Heart left ventricle (tissue), 16 donors: Measurements from ENCODE around the gene GHR. TPM values are rescaled to one million over a fixed set of nuclear protein-coding genes. Genes with fewer than 3 reads are reported as not detected.

Experiments used
- ATAC-seq, 4 donors: fragments of 200-7000 bp; cut with Tn5 transposase; one replicate each; pipeline ENCODE4 v1.9.1; 2020 to 2022; ENCODE audit warnings: moderate library complexity in 4 of 4, mild to moderate bottlenecking in 3 of 4, moderate number of reproducible peaks in 1 of 4
- DNase-seq, 5 donors: peaks; one replicate each; pipeline ENCODE4 v3.0.0-alpha.2; 2020
- H3K27ac ChIP-seq, 12 donors: fragments of 200-600 bp; sonication (generic) in 4 of 12; one replicate each; pipeline versions ENCODE4 v1.5.0 to v1.8.0; 2016 to 2022; ENCODE audit warnings: mild to moderate bottlenecking in 2 of 12
- H3K27me3 ChIP-seq, 9 donors: fragments of 200-600 bp; sonication (generic) in 2 of 9; one replicate each; pipeline versions ENCODE4 v1.5.1 to v1.8.0; 2016 to 2022; ENCODE audit warnings: mild to moderate bottlenecking in 3 of 9
- H3K36me3 ChIP-seq, 9 donors: fragments of 200-600 bp; sonication (generic) in 2 of 9; one replicate each; pipeline versions ENCODE4 v1.5.0 to v1.8.0; 2018 to 2022; ENCODE audit warnings: mild to moderate bottlenecking in 2 of 9
- H3K4me1 ChIP-seq, 12 donors: fragments of 200-600 bp; sonication (generic) in 4 of 12; one replicate each; pipeline versions ENCODE4 v1.5.0 to v1.8.0; 2016 to 2022; ENCODE audit warnings: mild to moderate bottlenecking in 3 of 12
- H3K4me3 ChIP-seq, 12 donors: fragments of 200-600 bp; sonication (generic) in 4 of 12; one replicate each; pipeline versions ENCODE4 v1.5.0 to v1.8.0; 2017 to 2022; ENCODE audit warnings: mild to moderate bottlenecking in 9 of 12, moderate library complexity in 4 of 12
- H3K9me3 ChIP-seq, 12 donors: fragments of 200-600 bp; sonication (generic) in 4 of 12; one replicate each; pipeline versions ENCODE4 v1.5.0 to v1.8.0; 2016 to 2022; ENCODE audit warnings: mild to moderate bottlenecking in 1 of 12
- CTCF ChIP-seq, 12 donors: fragments of 200-600 bp; sonication (generic) in 4 of 12; IDR thresholded peaks; one replicate each; pipeline versions ENCODE4 v1.5.0 to v1.8.0; 2018 to 2022; ENCODE audit warnings: antibody characterized with exemption in 12 of 12, mild to moderate bottlenecking in 5 of 12
- POLR2A ChIP-seq, 2 donors: fragments of 450-650 bp; IDR thresholded peaks; one replicate each; pipeline ENCODE4 v1.6.1; 2017; ENCODE audit warnings: antibody characterized with exemption in 2 of 2, mild to moderate bottlenecking in 2 of 2, moderate library complexity in 2 of 2
- WGBS, 4 donors: extraction: QIAGEN DNeasy Blood & Tissue Kit in 2 of 4; methylation state at CpG; one replicate each; pipeline versions ENCODE4 v1.1.5 to v1.1.7; 2013 to 2018; 5-methylcytosine and 5-hydroxymethylcytosine counted together
- intact Hi-C, 10 donors: fragments of 100-400 bp; cut with DNase I; formaldehyde crosslinking; loops; one replicate each; pipeline versions ENCODE4 v1.11.1 to v1.14.2; 2022
- polyA plus RNA-seq, 2 donors: library from polyadenylated mRNA; stranded (reverse); fragments of 200-250 nt; gene quantifications; one replicate each; pipeline ENCODE4 v1.2.3, GENCODE V29; 2013
- total RNA-seq, 9 donors: library from RNA; depleted of rRNA in 2 of 9; stranded (reverse); fragments of >200 nt in 2 of 9; fragmentation: NEBNext Ultra II Directional in 3 of 9; extraction: Animal tissue kit (Norgen Biotek cat#: 25700) in 3 of 9; gene quantifications; one replicate each; pipeline versions ENCODE4 v1.1.0 to v1.2.4, GENCODE V29; 2016 to 2023
- donor health status: ischemic (EF 13 %, LVEDD 7.1; RV severe dilation, severe dysfunction).
- donor health status: healthy with polysubstance abuse.
- donor health status: DM: no; HTN: yes; CAD: no.
- donor health status: DM: no; HTN: no; CAD: no.
- donor health status: ischemic (EF 25% LVEDD 6.9; RV normal size, moderate dysfunction).
- donor health status: ischemic (EF 25% LVEDD 5.7; RV mildly dilated, moderate dysfunction).
- donor health status: healthy.
- donor health status: DM: yes; HTN: yes; CAD: no.
- donor health status: ischemic (EF 35%, LVEDD 5.7; RV mildly dilated, moderate dysfunction).
- donor health status: nonischemic (EF 11% LVEDD 7.7; RV severe dilation, severe dysfunction).
- donor health status: DM: yes; HTN: yes; CAD: no.
- donor health status: PGD.
- donor health status: ischemic (EF 29% LVEDD 5.4; RV normal size, mild dysfunction).
- donor health status: nonischemic (EF 23%, LVEDD 6.1; RV moderate dilation, normal function).

GHR gene
- total and polyA plus RNA-seq, 11 donors, result 3.4 to 23.2 (median 11.3) TPM

DNA sequence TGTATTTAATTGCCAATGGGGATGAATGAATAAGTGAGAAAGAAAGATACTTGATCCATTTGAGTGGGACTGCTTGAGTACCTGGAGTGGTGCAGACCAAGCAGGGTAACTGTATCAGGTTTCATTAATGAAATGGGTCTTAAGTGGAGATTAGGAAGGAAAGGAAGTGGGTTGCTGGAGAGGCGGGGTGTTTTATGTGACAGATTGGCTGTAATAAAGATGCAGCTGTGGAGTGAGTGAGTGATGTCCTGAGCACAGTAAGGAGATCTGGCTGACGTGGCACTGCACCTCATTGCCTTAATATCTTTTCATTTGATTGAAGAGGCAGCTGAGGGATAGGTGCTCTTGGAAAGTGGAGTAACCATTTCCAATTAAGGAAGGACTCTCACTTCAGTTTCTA lies 172.4 kb downstream of the GHR start:
- Histone ChIP-seq H3K36me3 (no peaks in the 10 kb centered on the region), H3K27me3 (no peaks in the 10 kb centered on the region), H3K27ac (no peak overlapping the region), H3K9me3 (no peaks in the 10 kb centered on the region), H3K4me1 (peaks cover 0 to 35% (median 23%) of the 10 kb centered on the region in 12 donors), H3K4me3 (no peak overlapping the region)
- TF ChIP-seq POLR2A (IDR thresholded peaks at IDR 0.05) (no peak), CTCF (IDR thresholded peaks at IDR 0.05) (no peak)
- 82 to 90% (median 87%) methylated on average over 2 of the region's 2 CpGs for WGBS, 4 donors
- ATAC-seq, result no peak
- no peak for DNase-seq
- intact Hi-C loops, result loop anchor here in 2 of 10 donors (5.0 to 10.0 kb wide), 3 partner anchors 37 to 99 kb away; no protein-coding TSS in a partner anchor

GRCh38 chr5:42596817-42597216 lies 173.6 kb downstream of the GHR start:
- no peaks in the 10 kb centered on the region for H3K36me3 ChIP-seq
- 96 to 100% (median 97%) methylated on average over 1 of the region's 1 CpG for WGBS, 4 donors
- DNase-seq, result no peak
- peaks cover 0 to 23% (median 12%) of the 10 kb centered on the region in 12 donors for H3K4me1 ChIP-seq
- ATAC-seq, result no peak
- no peaks in the 10 kb centered on the region for H3K27me3 ChIP-seq
- TF ChIP-seq POLR2A (IDR thresholded peaks at IDR 0.05) (no peak), CTCF (IDR thresholded peaks at IDR 0.05) (no peak)
- no peak overlapping the region for H3K4me3 ChIP-seq
- intact Hi-C loops, result loop anchor here in 2 of 10 donors (5.0 to 10.0 kb wide), 3 partner anchors 35 to 98 kb away; no protein-coding TSS in a partner anchor
- no peak overlapping the region for H3K27ac ChIP-seq
- no peaks in the 10 kb centered on the region for H3K9me3 ChIP-seq

DNA sequence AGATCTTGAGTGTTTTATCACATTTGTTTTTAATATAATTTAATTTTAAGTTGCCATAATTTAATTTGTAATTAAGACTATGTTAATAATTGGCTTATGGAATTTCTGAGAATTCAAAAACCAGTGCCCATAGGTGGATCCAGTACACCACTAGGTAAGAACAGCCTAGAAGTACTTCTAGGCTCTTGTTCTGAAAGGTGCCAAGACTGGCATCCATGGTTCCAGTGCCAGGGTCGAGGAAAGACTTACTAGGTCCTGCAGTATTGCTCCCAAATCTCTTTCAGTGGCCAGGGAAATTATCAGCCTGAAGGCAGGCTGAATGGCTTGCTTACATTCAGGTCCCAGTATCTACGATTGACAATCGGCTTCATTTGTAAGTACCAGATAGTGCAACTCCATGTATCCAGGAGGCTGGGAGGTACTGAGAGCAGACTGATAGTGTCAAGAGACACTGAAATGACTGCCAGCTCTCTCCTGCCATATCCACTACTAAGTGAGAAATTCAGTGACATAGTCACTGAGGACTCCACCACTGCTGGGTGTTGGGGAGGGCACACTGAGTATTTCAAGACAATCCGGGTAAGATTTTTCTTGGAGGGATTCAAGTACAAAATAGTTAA lies 174.2 kb downstream of the GHR start:
- 40 to 59% (median 52%) methylated on average over 4 of the region's 4 CpGs for WGBS, 4 donors
- ATAC-seq (peak; percentile 97 to 98 (median 98)), DNase-seq (peak in 4 of 5 donors; percentile 20 to 42 (median 36))
- Histone ChIP-seq H3K4me1 (peaks cover 0 to 22% (median 10%) of the 10 kb centered on the region in 12 donors), H3K27ac (peak overlapping the region in 1 of 12 donors; percentile 28), H3K27me3 (no peaks in the 10 kb centered on the region), H3K4me3 (no peak overlapping the region), H3K36me3 (no peaks in the 10 kb centered on the region), H3K9me3 (no peaks in the 10 kb centered on the region)
- intact Hi-C loops, result loop anchor here in 2 of 10 donors (5.0 to 10.0 kb wide), 3 partner anchors 35 to 97 kb away; no protein-coding TSS in a partner anchor
- no peak for TF ChIP-seq CTCF (IDR thresholded peaks at IDR 0.05)
- TF ChIP-seq POLR2A (IDR thresholded peaks at IDR 0.05), result no peak

GRCh38 chr5:42598311-42598710 lies 175.1 kb downstream of the GHR start:
- intact Hi-C loops, result loop anchor here in 2 of 10 donors (5.0 to 10.0 kb wide), 3 partner anchors 34 to 96 kb away; no protein-coding TSS in a partner anchor
- H3K27me3 ChIP-seq, result no peaks in the 10 kb centered on the region
- no peaks in the 10 kb centered on the region for H3K9me3 ChIP-seq
- DNase-seq (no peak), ATAC-seq (no peak)
- no peak for TF ChIP-seq CTCF (IDR thresholded peaks at IDR 0.05)
- TF ChIP-seq POLR2A (IDR thresholded peaks at IDR 0.05), result no peak
- H3K4me1 ChIP-seq, result peaks cover 0 to 22% (median 10%) of the 10 kb centered on the region in 12 donors
- no peaks in the 10 kb centered on the region for H3K36me3 ChIP-seq
- no peak overlapping the region for H3K4me3 ChIP-seq
- H3K27ac ChIP-seq, result no peak overlapping the region
